Measurements from ENCODE around the gene AGBL5. TPM values are rescaled to one million over a fixed set of nuclear protein-coding genes. Genes with fewer than 3 reads are reported as not detected.

AGBL5 gene
- total RNA-seq, 1 experiment from 2014 or later: 55.4 TPM

- H2BK15ac ChIP-seq (ENCODE audit: low read depth, low read length): no peak overlapping the region
- H3K9me3 ChIP-seq (ENCODE audit: control insufficient read depth, low read depth, low read length): no peaks in the 10 kb centered on the region
- no CpG with 5 or more reads among the region's 10 CpGs for WGBS (ENCODE audit: extremely low coverage, insufficient read length, low lambda C conversion rate)
- no peak overlapping the region for H3K56ac ChIP-seq (ENCODE audit: insufficient read length, low read depth, low read length)
- H4K91ac ChIP-seq (ENCODE audit: insufficient read length, low read depth, low read length): no peak overlapping the region
- no peak overlapping the region for H4K5ac ChIP-seq (ENCODE audit: insufficient read length, low read depth, low read length)
- no peak overlapping the region for H3K23ac ChIP-seq (ENCODE audit: insufficient read length, low read depth, low read length)
- H3K4me1 ChIP-seq (ENCODE audit: insufficient read depth, low read length): no peaks in the 10 kb centered on the region
- no peak overlapping the region for H3K18ac ChIP-seq (ENCODE audit: insufficient read length, low read depth, low read length)
- Mint-ChIP-seq H3K27ac (peak overlapping the region in 1 of 3 experiments; percentile 53; a peak in 1 of 7 replicates), H3K27me3 (ENCODE audit: low read depth) (peaks cover 11% of the 10 kb centered on the region; the same call in 1 of the 2 replicates), H3K4me1 (peaks cover 8 to 10% of the 10 kb centered on the region in 2 experiments), H3K4me3 (no peak overlapping the region), H3K9me3 (no peaks in the 10 kb centered on the region; a peak in 1 of 5 replicates), H3K36me3 (ENCODE audit: insufficient read depth in 1 of 3, low read depth in 3 of 3) (peaks cover 0 to 1% (median 0%) of the 10 kb centered on the region in 3 experiments; a peak in 4 of 7 replicates)
- no peak overlapping the region for H3K9ac ChIP-seq (ENCODE audit: extremely low read depth, insufficient read length, low read length)
- H2BK12ac ChIP-seq (ENCODE audit: insufficient read length, low read depth, low read length): no peak overlapping the region
- H3K14ac ChIP-seq (ENCODE audit: insufficient read depth, low read length): no peak overlapping the region
- no peak overlapping the region for H2BK120ac ChIP-seq (ENCODE audit: low read depth, low read length, poor library complexity, severe bottlenecking)
- no peaks in the 10 kb centered on the region for H3K27me3 ChIP-seq (ENCODE audit: insufficient read depth, low read length)
- no peak overlapping the region for H2BK5ac ChIP-seq (ENCODE audit: insufficient read length, low read length)
- no peak overlapping the region for H2AK5ac ChIP-seq (ENCODE audit: insufficient read length, low read length)
- no peak for DNase-seq
- H3K79me1 ChIP-seq (ENCODE audit: insufficient read depth, low read depth, low read length, poor library complexity, severe bottlenecking): no peaks in the 10 kb centered on the region
- H3K79me2 ChIP-seq (ENCODE audit: insufficient read depth, low read length): no peaks in the 10 kb centered on the region
- no peak overlapping the region for H3K27ac ChIP-seq (ENCODE audit: insufficient read length, low read depth, low read length)
- no peaks in the 10 kb centered on the region for H3K23me2 ChIP-seq (ENCODE audit: insufficient read length, low read depth, low read length, poor library complexity, severe bottlenecking)
- H2BK20ac ChIP-seq (ENCODE audit: low read depth, low read length, poor library complexity, severe bottlenecking): no peak overlapping the region
- no peak overlapping the region for H3T11ph ChIP-seq (ENCODE audit: low read length)
- no peak overlapping the region for H4K8ac ChIP-seq (replicated peaks; ENCODE audit: insufficient read length, low read depth, low read length)
- TF ChIP-seq, protein P1, sequence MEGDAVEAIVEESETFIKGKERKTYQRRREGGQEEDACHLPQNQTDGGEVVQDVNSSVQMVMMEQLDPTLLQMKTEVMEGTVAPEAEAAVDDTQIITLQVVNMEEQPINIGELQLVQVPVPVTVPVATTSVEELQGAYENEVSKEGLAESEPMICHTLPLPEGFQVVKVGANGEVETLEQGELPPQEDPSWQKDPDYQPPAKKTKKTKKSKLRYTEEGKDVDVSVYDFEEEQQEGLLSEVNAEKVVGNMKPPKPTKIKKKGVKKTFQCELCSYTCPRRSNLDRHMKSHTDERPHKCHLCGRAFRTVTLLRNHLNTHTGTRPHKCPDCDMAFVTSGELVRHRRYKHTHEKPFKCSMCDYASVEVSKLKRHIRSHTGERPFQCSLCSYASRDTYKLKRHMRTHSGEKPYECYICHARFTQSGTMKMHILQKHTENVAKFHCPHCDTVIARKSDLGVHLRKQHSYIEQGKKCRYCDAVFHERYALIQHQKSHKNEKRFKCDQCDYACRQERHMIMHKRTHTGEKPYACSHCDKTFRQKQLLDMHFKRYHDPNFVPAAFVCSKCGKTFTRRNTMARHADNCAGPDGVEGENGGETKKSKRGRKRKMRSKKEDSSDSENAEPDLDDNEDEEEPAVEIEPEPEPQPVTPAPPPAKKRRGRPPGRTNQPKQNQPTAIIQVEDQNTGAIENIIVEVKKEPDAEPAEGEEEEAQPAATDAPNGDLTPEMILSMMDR (conservative IDR thresholded peaks at IDR 0.05): no peak
- no peak overlapping the region for H3K4ac ChIP-seq (ENCODE audit: low read depth, low read length)
- no peak overlapping the region for H3K4me2 ChIP-seq (ENCODE audit: insufficient read depth, insufficient read length, low read length)
- H2AFZ ChIP-seq (ENCODE audit: low read length): no peak overlapping the region
- H4K20me1 ChIP-seq (ENCODE audit: control insufficient read depth, insufficient read depth, insufficient read length): peaks cover 3% of the 10 kb centered on the region
These were observed 48.6 kb downstream of the AGBL5 start for GRCh38 chr2:27100036-27100435.
